T-helper 1 cell treated with Interleukin-12 subunit alpha and Interleukin-12 subunit beta and Interleukin-4 antibody, amounts not matched to agents 30 μg/mL and 1 μg/mL, for 36 hours (primary cell): Measurements from ENCODE around the gene SIN3A.
A peak's percentile ranks its signal among the peaks of the same experiment; 100 is the strongest.
"Not testable (repeated sequence)": the region's sequence is repeated elsewhere in the genome, so short reads cannot be mapped to it uniquely, and the experiment has no call there.

Experiments
- H3K27ac Mint-ChIP-seq: one replicate; pipeline ENCODE4 v1.8.0; 2021; ENCODE audit warnings: mild to moderate bottlenecking, mixed read lengths
- H3K27me3 Mint-ChIP-seq: one replicate; pipeline ENCODE4 v1.8.0; 2021; ENCODE audit warnings: low read depth, mixed read lengths
- H3K36me3 Mint-ChIP-seq: one replicate; pipeline ENCODE4 v1.8.0; 2021; ENCODE audit warnings: low read depth, mixed read lengths
- H3K4me1 Mint-ChIP-seq: one replicate; pipeline ENCODE4 v1.8.0; 2021; ENCODE audit warnings: low read depth, mixed read lengths
- H3K4me3 Mint-ChIP-seq: one replicate; pipeline ENCODE4 v1.8.0; 2021; ENCODE audit warnings: mild to moderate bottlenecking, moderate library complexity, mixed read lengths
- H3K9me3 Mint-ChIP-seq: one replicate; pipeline ENCODE4 v1.8.0; 2021; ENCODE audit warnings: mixed read lengths

SIN3A gene

DNA sequence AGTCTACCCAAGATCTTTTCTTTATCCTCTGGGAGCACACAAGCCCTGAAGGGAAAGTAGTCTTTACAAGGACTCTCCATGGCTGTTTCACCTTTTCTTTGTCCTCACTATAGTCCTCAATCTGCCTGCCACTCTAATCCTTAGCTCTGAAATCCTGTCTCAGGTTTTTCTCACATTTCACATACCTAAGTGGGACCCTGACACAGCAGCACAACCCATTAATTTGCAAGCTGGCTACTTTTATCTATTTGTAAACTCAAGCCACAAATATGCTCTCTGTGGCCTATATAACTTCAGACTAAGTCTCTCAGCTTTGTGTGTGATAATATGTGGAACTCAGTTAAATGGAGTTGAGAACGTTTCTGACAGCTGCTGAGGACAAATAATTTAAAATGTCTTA lies 19.8 kb downstream of the SIN3A start:
- H3K27me3 Mint-ChIP-seq = no peaks in the 10 kb centered on the region
- no peak overlapping the region for H3K4me3 Mint-ChIP-seq
- H3K36me3 Mint-ChIP-seq = peaks cover 17% of the 10 kb centered on the region
- peaks cover 13% of the 10 kb centered on the region for H3K4me1 Mint-ChIP-seq
- no peaks in the 10 kb centered on the region for H3K9me3 Mint-ChIP-seq
- H3K27ac Mint-ChIP-seq = no peak overlapping the region

DNA sequence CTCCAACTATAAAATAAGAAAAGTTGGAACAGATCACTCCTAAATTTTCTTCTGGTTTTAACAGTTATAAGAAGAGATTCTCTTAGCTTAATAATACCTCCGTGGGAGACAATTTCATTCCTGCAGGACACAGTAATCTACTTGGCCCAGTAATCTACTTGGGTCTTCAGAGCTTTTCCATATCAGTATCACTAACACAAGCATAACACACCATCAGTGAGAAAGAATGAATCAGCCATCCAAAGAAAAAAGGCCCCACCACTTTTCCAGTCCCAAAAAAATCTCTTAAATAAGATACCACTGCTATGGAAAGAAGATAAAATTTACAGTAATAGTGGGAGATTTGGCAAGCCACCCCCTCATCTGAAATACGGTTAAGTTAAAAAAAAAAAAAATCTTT lies 20.2 kb downstream of the SIN3A start:
- no peaks in the 10 kb centered on the region for H3K9me3 Mint-ChIP-seq
- no peak overlapping the region for H3K27ac Mint-ChIP-seq
- peaks cover 15% of the 10 kb centered on the region for H3K4me1 Mint-ChIP-seq
- no peaks in the 10 kb centered on the region for H3K27me3 Mint-ChIP-seq
- H3K36me3 Mint-ChIP-seq = peaks cover 17% of the 10 kb centered on the region
- H3K4me3 Mint-ChIP-seq = no peak overlapping the region

DNA sequence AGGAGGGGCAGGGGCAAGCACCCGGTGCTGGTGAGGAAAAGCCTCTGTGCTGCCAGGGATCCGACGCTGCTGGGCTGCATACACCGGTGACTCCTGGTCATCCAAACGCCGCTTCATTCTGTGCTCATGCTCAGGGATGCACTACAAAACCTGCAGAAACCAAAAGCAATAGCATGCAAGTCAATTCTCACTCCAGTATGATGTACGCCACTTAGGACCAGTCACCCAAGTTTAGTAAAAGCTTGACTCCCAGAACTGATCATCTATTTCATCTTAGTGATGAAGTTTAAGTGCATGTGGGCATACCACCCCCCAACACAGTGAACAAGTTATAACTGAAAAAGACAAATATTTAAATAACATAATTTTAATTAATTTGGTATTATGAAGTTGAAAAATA lies 21.2 kb downstream of the SIN3A start:
- peaks cover 19% of the 10 kb centered on the region for H3K4me1 Mint-ChIP-seq

DNA sequence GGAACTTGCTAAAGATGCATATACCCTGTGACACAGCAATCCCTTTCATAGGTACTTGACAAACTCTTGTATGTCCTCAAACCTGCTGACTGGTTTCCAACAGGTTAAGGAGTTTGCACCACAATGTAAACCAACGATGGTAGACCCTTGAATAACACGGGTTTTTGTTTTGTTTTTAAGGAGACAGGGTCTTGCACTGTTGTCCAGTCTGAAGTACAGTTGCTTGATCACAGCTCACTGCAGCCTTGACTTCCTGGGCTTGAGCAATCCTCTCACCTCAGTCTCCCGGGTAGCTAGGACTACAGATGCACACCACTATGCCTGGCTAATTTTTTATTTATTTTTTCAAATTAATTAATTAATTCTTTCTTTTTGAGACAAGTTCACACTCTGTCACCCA lies 23.3 kb downstream of the SIN3A start:
- Mint-ChIP-seq H3K27ac (no peak overlapping the region), H3K27me3 (no peaks in the 10 kb centered on the region), H3K4me3 (no peak overlapping the region), H3K9me3 (no peaks in the 10 kb centered on the region), H3K36me3 (peaks cover 15% of the 10 kb centered on the region), H3K4me1 (peaks cover 14% of the 10 kb centered on the region)

More for the DNA sequence above, 21.2 kb downstream of the SIN3A start:
- Mint-ChIP-seq H3K27me3 (no peaks in the 10 kb centered on the region), H3K9me3 (no peaks in the 10 kb centered on the region), H3K27ac (no peak overlapping the region), H3K36me3 (peaks cover 20% of the 10 kb centered on the region), H3K4me3 (no peak overlapping the region)

DNA sequence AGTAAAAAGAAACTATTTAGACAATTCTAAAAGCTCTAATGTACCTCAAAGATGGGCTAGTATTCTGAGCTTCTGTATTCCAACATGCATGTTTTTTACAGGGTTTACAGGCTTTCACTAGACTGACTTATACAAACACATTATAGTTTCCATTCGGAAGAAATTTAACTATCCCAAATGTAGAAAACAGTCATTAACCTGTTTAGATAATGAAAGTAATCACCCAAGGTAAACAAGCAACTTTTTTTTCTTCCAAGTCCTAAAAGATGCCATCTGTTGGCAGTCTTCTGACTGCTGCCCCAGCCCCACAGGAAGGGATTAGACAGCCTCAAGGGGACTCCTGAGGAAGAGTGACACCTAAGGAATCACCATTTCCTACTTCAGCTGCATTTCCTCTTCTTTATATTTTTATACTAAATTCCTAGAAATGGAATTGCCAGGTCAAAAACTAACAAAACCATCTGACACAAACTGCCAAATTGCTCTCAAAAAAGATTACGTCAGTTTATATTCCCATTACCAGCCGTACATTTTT lies 25.5 kb downstream of the SIN3A start:
- Mint-ChIP-seq H3K27ac (peak overlapping the region; percentile 2), H3K9me3 (no peaks in the 10 kb centered on the region), H3K4me1 (peaks cover 11% of the 10 kb centered on the region), H3K27me3 (no peaks in the 10 kb centered on the region), H3K36me3 (peaks cover 22% of the 10 kb centered on the region), H3K4me3 (no peak overlapping the region)

DNA sequence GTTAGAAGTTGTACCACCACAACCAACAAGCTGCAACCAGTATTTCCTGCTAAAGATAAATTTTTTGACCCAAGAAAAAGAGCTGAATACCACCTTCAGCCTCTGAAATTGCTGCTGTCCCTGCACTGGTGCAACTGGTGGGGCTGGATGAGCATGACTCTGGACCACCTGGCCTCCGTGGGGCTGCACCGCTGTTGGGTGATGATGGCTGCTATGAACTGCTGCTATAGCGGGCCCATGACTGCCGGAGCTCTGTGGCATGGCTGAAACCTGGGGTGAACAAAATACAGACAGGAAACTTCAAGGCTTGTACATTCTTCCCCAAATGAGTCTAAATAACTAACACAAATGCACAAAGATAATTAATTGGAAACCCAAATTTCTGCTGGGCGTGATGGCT lies 28.9 kb downstream of the SIN3A start:
- H3K27me3 Mint-ChIP-seq = no peaks in the 10 kb centered on the region
- peaks cover 9% of the 10 kb centered on the region for H3K4me1 Mint-ChIP-seq
- H3K36me3 Mint-ChIP-seq = peaks cover 17% of the 10 kb centered on the region
- no peak overlapping the region for H3K4me3 Mint-ChIP-seq
- H3K9me3 Mint-ChIP-seq = no peaks in the 10 kb centered on the region
- no peak overlapping the region for H3K27ac Mint-ChIP-seq

DNA sequence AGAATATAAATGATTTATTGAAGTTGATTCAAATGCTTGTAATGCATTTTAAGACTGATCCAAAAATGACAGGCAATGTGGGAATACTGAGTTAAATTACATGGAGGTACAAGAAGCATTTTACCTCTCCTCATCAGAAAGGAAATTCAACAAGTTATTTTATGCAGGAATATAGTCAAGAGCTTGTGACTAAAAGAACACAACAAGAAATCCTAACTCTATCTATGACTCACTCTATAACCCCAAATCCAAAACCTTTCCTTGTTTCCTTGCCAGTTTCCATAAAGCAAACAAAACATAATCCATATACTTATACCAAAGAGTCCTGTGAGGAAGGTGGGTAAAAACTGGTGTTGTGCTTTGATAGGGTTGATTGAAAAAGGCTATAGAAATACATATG lies 30.8 kb downstream of the SIN3A start:
- no peak overlapping the region for H3K4me3 Mint-ChIP-seq
- peaks cover 14% of the 10 kb centered on the region for H3K4me1 Mint-ChIP-seq
- H3K9me3 Mint-ChIP-seq = no peaks in the 10 kb centered on the region
- H3K27me3 Mint-ChIP-seq = no peaks in the 10 kb centered on the region
- no peak overlapping the region for H3K27ac Mint-ChIP-seq
- H3K36me3 Mint-ChIP-seq = peaks cover 17% of the 10 kb centered on the region

DNA sequence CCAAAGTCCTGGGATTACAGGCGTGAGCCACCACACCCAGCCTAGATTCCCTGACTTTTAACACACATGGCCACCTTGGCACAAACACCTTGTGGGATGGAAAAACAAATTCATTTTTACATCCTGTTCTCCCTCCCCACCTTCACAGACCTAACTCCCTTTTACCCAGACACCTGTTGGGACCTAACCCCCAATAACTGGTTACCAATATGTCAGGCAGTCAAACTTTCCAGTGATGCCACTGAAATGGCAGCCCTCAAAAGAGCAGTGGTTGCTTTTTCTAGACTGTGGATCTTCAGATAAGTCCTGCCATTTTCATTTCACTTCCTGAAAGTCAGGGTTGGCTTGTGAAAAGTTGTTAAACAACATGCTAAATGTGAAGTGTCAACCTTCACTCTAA lies 34.9 kb downstream of the SIN3A start:
- peak overlapping the region; percentile 36 for H3K27ac Mint-ChIP-seq
- peaks cover 29% of the 10 kb centered on the region for H3K36me3 Mint-ChIP-seq

DNA sequence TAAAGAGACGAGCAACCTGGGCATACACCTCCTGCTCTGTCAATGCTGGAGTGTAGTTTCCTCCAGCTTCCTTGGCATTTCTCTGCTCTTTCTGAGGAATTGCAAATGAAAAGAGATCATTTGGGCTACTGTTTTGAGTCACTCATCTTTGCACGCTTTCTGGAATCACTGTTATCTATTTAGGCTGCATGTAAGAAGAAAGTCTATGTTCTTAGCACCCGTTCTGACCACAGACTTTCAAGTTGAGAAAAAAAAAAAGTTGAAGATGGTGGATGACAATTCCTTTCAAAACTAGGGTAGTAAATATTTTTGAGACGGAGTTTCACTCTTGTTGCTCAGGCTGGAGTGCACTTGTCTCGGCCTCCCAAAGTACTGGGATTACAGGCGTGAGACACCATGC lies 41.3 kb downstream of the SIN3A start:
- H3K4me3 Mint-ChIP-seq = no peak overlapping the region
- H3K36me3 Mint-ChIP-seq = peaks cover 59% of the 10 kb centered on the region
- no peaks in the 10 kb centered on the region for H3K27me3 Mint-ChIP-seq
- peak overlapping the region; percentile 38 for H3K27ac Mint-ChIP-seq
- H3K9me3 Mint-ChIP-seq = no peaks in the 10 kb centered on the region
- peaks cover 9% of the 10 kb centered on the region for H3K4me1 Mint-ChIP-seq

More for the DNA sequence above, 34.9 kb downstream of the SIN3A start:
- peaks cover 15% of the 10 kb centered on the region for H3K4me1 Mint-ChIP-seq
- H3K27me3 Mint-ChIP-seq = no peaks in the 10 kb centered on the region
- no peaks in the 10 kb centered on the region for H3K9me3 Mint-ChIP-seq
- H3K4me3 Mint-ChIP-seq = no peak overlapping the region

DNA sequence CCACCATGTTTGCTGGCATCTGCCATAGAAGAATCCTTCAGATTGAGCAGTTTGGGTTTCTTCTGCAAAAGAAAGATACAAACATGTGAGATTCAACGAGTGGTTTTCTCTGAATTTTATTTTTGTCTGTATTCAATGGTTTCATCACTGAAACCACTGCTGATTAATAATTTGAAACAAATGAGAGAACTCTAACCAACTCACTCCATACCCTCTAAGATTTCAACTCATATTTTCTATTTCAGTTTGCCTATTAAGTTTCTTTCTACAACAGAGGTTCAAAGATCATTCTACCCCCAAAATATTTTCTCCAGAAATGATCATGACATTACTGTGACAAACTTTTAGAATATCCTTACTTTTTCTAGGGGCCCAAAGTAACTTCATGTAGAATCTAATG lies 44.4 kb downstream of the SIN3A start:
- Mint-ChIP-seq H3K4me3 (no peak overlapping the region), H3K27me3 (no peaks in the 10 kb centered on the region), H3K4me1 (peaks cover 3% of the 10 kb centered on the region), H3K9me3 (no peaks in the 10 kb centered on the region), H3K36me3 (peaks cover 48% of the 10 kb centered on the region), H3K27ac (no peak overlapping the region)

DNA sequence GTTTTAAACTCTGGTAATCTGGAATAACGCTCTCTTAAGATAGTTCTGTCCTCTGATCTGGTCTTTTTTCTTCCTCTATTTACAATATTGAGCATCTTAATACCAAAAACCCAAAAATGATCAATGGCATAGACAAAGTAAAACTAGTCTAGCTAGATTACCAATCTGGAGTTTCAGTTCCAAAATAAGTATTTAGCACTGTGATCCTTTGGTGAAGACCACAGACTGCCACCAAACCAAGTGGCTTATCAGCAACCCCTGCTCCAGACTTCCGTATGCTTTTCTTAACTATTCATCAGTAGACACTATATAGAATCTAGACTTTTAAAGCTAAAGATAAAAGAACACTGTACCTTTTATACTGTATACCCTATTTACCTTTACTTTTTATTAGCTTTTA lies 47.6 kb downstream of the SIN3A start:
- Mint-ChIP-seq H3K4me1 (peaks cover 5% of the 10 kb centered on the region), H3K9me3 (no peaks in the 10 kb centered on the region), H3K4me3 (no peak overlapping the region), H3K36me3 (peaks cover 37% of the 10 kb centered on the region), H3K27ac (no peak overlapping the region), H3K27me3 (no peaks in the 10 kb centered on the region)

DNA sequence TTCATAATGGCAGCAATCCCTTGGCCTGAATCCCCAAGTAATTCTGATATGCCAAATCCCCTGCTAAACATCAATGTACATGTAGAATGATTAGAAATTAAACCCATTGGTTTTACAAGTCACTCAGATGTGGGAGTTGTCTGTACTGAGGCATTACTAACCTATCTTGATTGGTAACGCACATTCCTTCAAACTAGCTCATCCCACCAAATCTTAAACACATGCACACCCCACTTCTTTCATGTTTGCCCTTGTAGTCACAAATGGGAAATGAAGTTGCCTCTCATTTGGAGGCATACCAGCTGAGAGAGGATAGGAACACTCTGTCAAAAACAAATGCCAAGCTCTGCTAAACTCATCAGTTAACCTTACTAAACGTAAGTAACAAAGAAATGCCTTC lies 54.0 kb downstream of the SIN3A start:
- H3K36me3 Mint-ChIP-seq = peaks cover 36% of the 10 kb centered on the region
- no peak overlapping the region for H3K27ac Mint-ChIP-seq
- H3K4me1 Mint-ChIP-seq = peaks cover 12% of the 10 kb centered on the region
- H3K27me3 Mint-ChIP-seq = no peaks in the 10 kb centered on the region
- no peak overlapping the region for H3K4me3 Mint-ChIP-seq
- H3K9me3 Mint-ChIP-seq = no peaks in the 10 kb centered on the region

DNA sequence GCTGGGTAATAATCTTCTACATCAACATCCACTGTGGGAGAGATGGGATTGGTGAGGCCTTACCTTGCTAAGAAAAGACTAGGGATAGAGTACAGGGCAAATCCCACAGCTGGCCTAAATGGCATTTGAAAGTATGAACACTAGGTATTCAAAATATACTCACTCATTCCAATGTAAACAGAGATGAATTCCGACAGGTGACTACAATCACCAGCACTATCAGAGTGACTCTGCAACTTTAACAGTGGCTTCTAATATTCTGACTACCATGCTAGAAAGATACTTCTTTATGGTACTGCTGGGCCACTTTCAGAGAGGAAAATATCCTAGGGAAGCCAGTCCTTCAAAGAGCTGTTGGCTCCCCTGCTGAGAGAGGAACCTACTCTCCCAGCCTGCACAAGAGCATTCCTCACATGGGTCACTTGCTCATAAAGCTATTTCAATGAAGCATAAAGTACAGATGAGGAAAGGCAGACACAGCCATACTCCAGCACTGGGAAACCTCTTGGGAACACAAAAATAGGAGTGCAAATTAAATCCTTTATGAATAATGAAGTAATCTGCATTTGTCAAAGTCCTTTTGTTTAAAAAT lies 61.6 kb downstream of the SIN3A start:
- Mint-ChIP-seq H3K27ac (no peak overlapping the region), H3K9me3 (no peaks in the 10 kb centered on the region), H3K36me3 (peaks cover 41% of the 10 kb centered on the region), H3K4me3 (no peak overlapping the region), H3K4me1 (peaks cover 9% of the 10 kb centered on the region), H3K27me3 (no peaks in the 10 kb centered on the region)

DNA sequence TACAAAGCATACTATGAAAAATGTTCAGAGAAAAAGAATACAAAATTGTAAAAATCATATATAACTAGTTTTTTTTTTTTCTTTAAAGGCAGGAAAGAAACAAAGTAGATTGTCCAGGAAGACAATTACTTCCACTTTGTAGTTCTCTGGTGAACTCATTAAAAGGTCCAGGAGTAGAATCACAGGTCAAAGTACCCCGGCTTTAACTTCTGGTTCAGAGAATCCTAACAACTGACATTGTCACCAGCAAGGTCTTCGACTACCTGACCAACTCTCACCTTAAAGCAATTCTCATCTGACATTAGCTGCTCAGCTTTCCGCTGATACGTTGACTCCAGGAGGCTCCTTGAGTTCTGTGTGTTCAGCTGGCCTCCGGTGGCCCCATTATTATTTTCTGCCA lies 67.5 kb downstream of the SIN3A start:
- H3K9me3 Mint-ChIP-seq, H3K27me3 Mint-ChIP-seq, H3K4me3 Mint-ChIP-seq, H3K27ac Mint-ChIP-seq, H3K4me1 Mint-ChIP-seq: not testable (repeated sequence)
- peaks cover 42% of the 10 kb centered on the region for H3K36me3 Mint-ChIP-seq

DNA sequence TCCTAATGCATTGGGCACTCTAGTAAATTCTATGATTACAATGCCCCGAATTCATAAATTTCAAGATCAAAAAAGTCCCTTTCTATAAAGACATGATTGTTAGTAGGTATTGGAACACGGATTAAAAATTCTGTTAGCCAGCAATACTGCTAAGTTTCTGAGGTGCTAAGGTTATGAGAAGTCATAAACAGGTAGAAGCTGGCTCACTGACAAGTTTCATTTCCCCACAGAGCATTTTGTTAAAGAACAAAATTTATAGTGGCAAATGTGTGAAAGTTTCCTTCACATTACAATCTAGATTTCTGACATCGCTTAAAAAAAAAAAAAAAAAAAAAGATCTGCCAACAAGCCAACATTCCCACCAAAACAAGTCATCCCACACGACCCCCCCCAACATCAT lies 70.7 kb downstream of the SIN3A start:
- Mint-ChIP-seq H3K9me3 (no peaks in the 10 kb centered on the region), H3K27ac (no peak overlapping the region), H3K4me3 (no peak overlapping the region), H3K27me3 (no peaks in the 10 kb centered on the region), H3K36me3 (peaks cover 34% of the 10 kb centered on the region), H3K4me1 (peaks cover 4% of the 10 kb centered on the region)
